Naive thymus-derived CD8-positive, alpha-beta T cell (primary cell): Measurements from ENCODE around the gene PNMT. TPM values are rescaled to one million over a fixed set of nuclear protein-coding genes. Genes with fewer than 3 reads are reported as not detected.

Source experiments
- ATAC-seq, 2 donors: fragments of 150-1000 bp; cut with Tn5 transposase in 1 of 2; sonication (Bioruptor Pico), chemical (Tn5 transposase) in 1 of 2; 1 replicate in 1 of 2; 2 replicates in 1 of 2; pipeline ENCODE4 v1.10.0; 2021; ENCODE audit warnings: mild to moderate bottlenecking in 2 of 2, moderate library complexity in 2 of 2
- POLR2A ChIA-PET: fragments of 350-600 bp; sonication (Branson Sonifier 250); formaldehyde crosslinking; loops from one replicate; lab custom pipeline; 2021; ENCODE audit warnings: antibody characterized with exemption; lab: Charles Lee
- DNase-seq, 10 donors: peaks; one replicate each; pipeline versions ENCODE4 v3.0.0 to v3.0.0-alpha.2; 2020 to 2022
- H3K27ac Mint-ChIP-seq, 10 donors: one replicate each; pipeline ENCODE4 v1.8.0; 2020 to 2022; ENCODE audit warnings: mild to moderate bottlenecking in 10 of 10, mixed read lengths in 10 of 10, moderate library complexity in 4 of 10, inconsistent platforms in 1 of 10
- H3K27me3 Mint-ChIP-seq, 5 donors: one replicate each; pipeline ENCODE4 v1.8.0; 2021 to 2022; ENCODE audit warnings: mixed read lengths in 5 of 5
- H3K36me3 Mint-ChIP-seq, 3 donors: one replicate each; pipeline ENCODE4 v1.8.0; 2020 to 2022; ENCODE audit warnings: mixed read lengths in 3 of 3, mild to moderate bottlenecking in 2 of 3, inconsistent platforms in 1 of 3
- H3K4me1 Mint-ChIP-seq, 4 donors: one replicate each; pipeline ENCODE4 v1.8.0; 2021 to 2022; ENCODE audit warnings: mixed read lengths in 4 of 4
- H3K4me3 Mint-ChIP-seq, 10 donors: one replicate each; pipeline ENCODE4 v1.8.0; 2020 to 2022; ENCODE audit warnings: mild to moderate bottlenecking in 10 of 10, mixed read lengths in 10 of 10, moderate library complexity in 6 of 10, inconsistent platforms in 1 of 10
- H3K9me3 Mint-ChIP-seq, 9 donors: one replicate each; pipeline ENCODE4 v1.8.0; 2020 to 2022; ENCODE audit warnings: mixed read lengths in 9 of 9, mild to moderate bottlenecking in 3 of 9, inconsistent platforms in 1 of 9, moderate library complexity in 1 of 9
- polyA plus RNA-seq, 3 donors: library from polyadenylated mRNA; unstranded; fragments of 300-500 nt; fragmentation: Illumina TruSeq; gene quantifications; one replicate each; pipeline ENCODE4 v1.2.3, GENCODE V29; 2021
- total RNA-seq, 8 experiments: library from RNA in 2 of 8; stranded (reverse) in 2 of 8; gene quantifications; one replicate each; pipeline ENCODE4 v1.2.3 and lab custom pipeline; 2021 to 2026

Gene PNMT
- total and polyA plus RNA-seq, 5 experiments from 2014 or later = 0.43 to 1.2 (median 0.77) TPM; not detected in 1

DNA sequence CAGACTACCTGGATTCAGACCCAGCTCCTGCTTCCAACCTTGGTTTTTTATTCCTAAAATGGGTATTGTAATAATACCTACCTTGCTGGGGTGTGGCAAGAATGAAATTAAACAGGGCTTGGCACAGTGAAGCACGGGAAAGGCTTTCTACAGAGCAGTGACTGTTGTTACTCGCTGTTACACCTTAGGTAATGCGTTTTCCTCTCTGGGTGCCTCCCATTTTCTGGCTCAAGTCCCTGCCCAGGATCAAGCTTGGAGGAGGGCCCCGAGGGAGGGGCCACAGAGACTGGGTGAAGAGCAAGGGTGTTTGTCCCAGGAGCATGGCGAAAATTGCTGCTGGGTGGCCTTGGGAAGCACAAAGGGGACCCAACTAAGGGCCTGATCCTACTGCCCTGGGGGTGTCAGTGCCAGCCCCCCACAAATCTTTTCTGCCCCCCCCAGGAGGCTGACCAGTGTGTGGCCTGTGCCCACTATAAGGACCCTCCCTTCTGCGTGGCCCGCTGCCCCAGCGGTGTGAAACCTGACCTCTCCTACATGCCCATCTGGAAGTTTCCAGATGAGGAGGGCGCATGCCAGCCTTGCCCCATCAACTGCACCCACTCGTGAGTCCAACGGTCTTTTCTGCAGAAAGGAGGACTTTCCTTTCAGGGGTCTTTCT, 48.8 kb downstream of the PNMT start:
- DNase-seq = no peak
- ATAC-seq = no peak
- Mint-ChIP-seq H3K27ac (no peak overlapping the region), H3K4me1 (peaks cover 0 to 5% (median 0%) of the 10 kb centered on the region in 4 donors), H3K36me3 (no peaks in the 10 kb centered on the region), H3K27me3 (no peaks in the 10 kb centered on the region), H3K9me3 (no peaks in the 10 kb centered on the region), H3K4me3 (no peak overlapping the region)
- POLR2A ChIA-PET = no interaction called here

GRCh38 chr17:39717660-39718059, 49.4 kb downstream of the PNMT start:
- DNase-seq = no peak
- ATAC-seq = no peak
- no peak overlapping the region for H3K4me3 Mint-ChIP-seq
- POLR2A ChIA-PET = no interaction called here
- H3K9me3 Mint-ChIP-seq = no peaks in the 10 kb centered on the region
- peaks cover 0 to 3% (median 0%) of the 10 kb centered on the region in 4 donors for H3K4me1 Mint-ChIP-seq
- H3K36me3 Mint-ChIP-seq = no peaks in the 10 kb centered on the region
- peak overlapping the region in 1 of 10 donors; percentile 31 for H3K27ac Mint-ChIP-seq
- H3K27me3 Mint-ChIP-seq = no peaks in the 10 kb centered on the region

GRCh38 chr17:39719563-39720355, 51.5 kb downstream of the PNMT start:
- peak overlapping the region in 2 of 10 donors; percentile 3 to 20 for H3K27ac Mint-ChIP-seq
- POLR2A ChIA-PET = interaction anchor here (1.9 kb wide), 1 partner anchor 31 kb away, joined by 6 read pairs; the partner anchor contains the start of gene PGAP3
- no peak overlapping the region for H3K4me3 Mint-ChIP-seq
- no peaks in the 10 kb centered on the region for H3K27me3 Mint-ChIP-seq
- H3K4me1 Mint-ChIP-seq = peaks cover 0 to 3% (median 0%) of the 10 kb centered on the region in 4 donors
- no peak for ATAC-seq
- H3K36me3 Mint-ChIP-seq = no peaks in the 10 kb centered on the region
- DNase-seq = no peak
- no peaks in the 10 kb centered on the region for H3K9me3 Mint-ChIP-seq

Other genes starting within 250 kb of the PNMT start
- gene MED1, start 217.2 kb upstream of the PNMT start, total RNA-seq = 10 to 100 TPM; 59.2 to 62.8 TPM
- gene MED1, start 217.2 kb upstream of the PNMT start, polyA plus RNA-seq = 10 to 100 TPM; 16.8 to 26.9 (median 22.2) TPM
- 100 to 1,000 TPM; 113 to 114 TPM for gene CDK12, start 207.0 kb upstream of the PNMT start, total RNA-seq
- 1 to 10 TPM; 3.2 to 7.1 (median 5.5) TPM for gene CDK12, start 207.0 kb upstream of the PNMT start, polyA plus RNA-seq
- gene NEUROD2, start 60.5 kb upstream of the PNMT start, total RNA-seq = not detected
- not detected for gene NEUROD2, start 60.5 kb upstream of the PNMT start, polyA plus RNA-seq
- gene PPP1R1B, start 41.5 kb upstream of the PNMT start, total RNA-seq = not detected
- not detected for gene PPP1R1B, start 41.5 kb upstream of the PNMT start, polyA plus RNA-seq
- gene STARD3, start 31.3 kb upstream of the PNMT start, total RNA-seq = 100 to 1,000 TPM; 154 to 167 TPM
- 10 to 100 TPM; 37.4 to 51.6 (median 43.0) TPM for gene STARD3, start 31.3 kb upstream of the PNMT start, polyA plus RNA-seq
- gene TCAP, start 3.1 kb upstream of the PNMT start, total RNA-seq = 10 to 100 TPM in 1 of 2 experiments, 1 to 10 TPM in 1; 8.5 to 10.3 TPM
- gene TCAP, start 3.1 kb upstream of the PNMT start, polyA plus RNA-seq = under 1 TPM in 1 of 3 donors, not detected in 2; 0.11 TPM
- 10 to 100 TPM; 30.1 to 33.5 TPM for gene PGAP3, start 19.6 kb downstream of the PNMT start, total RNA-seq
- gene PGAP3, start 19.6 kb downstream of the PNMT start, polyA plus RNA-seq = 10 to 100 TPM; 14.2 to 17.7 (median 15.5) TPM
- 1 to 10 TPM; 5.6 to 8.7 TPM for gene ERBB2, start 31.6 kb downstream of the PNMT start, total RNA-seq
- 1 to 10 TPM in 2 of 3 donors, under 1 TPM in 1; 0.85 to 2.4 (median 1.5) TPM for gene ERBB2, start 31.6 kb downstream of the PNMT start, polyA plus RNA-seq
- 10 to 100 TPM; 28.9 to 33.2 TPM for gene MIEN1, start 62.1 kb downstream of the PNMT start, total RNA-seq
- 10 to 100 TPM; 75.6 to 81.6 (median 76.7) TPM for gene MIEN1, start 62.1 kb downstream of the PNMT start, polyA plus RNA-seq
- gene GRB7, start 69.5 kb downstream of the PNMT start, total RNA-seq = not detected
- not detected for gene GRB7, start 69.5 kb downstream of the PNMT start, polyA plus RNA-seq
- gene IKZF3, start 195.9 kb downstream of the PNMT start, total RNA-seq = 100 to 1,000 TPM; 111 to 118 TPM
- 10 to 100 TPM; 18.8 to 59.2 (median 21.5) TPM for gene IKZF3, start 195.9 kb downstream of the PNMT start, polyA plus RNA-seq
- gene ZPBP2, start 199.7 kb downstream of the PNMT start, total RNA-seq = under 1 TPM; 0.38 to 0.49 TPM
- not detected for gene ZPBP2, start 199.7 kb downstream of the PNMT start, polyA plus RNA-seq